WI38 (cell line): Measurements from ENCODE around the gene SYT6.

ENCODE experiments used
- H3K4me3 ChIP-seq: 2 replicates; pipeline ENCODE4 v1.5.1; 2011; ENCODE audit warnings: low read depth, mild to moderate bottlenecking, control low read depth, low read length
- TF ChIP-seq, protein P1 (sequence below): IDR thresholded peaks from 2 replicates; pipeline ENCODE4 v1.5.1; 2012; ENCODE audit warnings: low read depth, mild to moderate bottlenecking, control low read depth, low read length

SYT6 gene

DNA sequence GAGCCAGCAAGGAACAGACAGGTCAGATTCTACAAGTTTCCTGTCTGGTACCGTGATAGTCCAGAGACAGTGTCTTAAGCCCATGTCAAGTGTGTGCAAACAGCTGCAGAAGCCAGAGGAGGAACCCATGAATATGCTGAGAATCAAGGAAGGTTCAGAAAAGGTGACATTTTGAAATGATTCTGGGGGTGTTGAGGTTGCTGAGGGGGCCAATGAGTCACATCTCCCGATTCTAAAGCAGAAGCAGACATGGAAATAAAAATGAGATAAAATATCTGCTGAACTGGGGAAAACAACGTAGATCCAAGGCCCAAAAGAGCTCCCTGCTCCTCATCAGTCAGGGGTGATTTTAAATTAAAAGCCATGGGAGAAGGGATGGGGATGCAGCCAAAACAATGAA is 15.8 kb upstream of the SYT6 start:
- H3K4me3 ChIP-seq = no peak overlapping the region
- TF ChIP-seq, protein P1, sequence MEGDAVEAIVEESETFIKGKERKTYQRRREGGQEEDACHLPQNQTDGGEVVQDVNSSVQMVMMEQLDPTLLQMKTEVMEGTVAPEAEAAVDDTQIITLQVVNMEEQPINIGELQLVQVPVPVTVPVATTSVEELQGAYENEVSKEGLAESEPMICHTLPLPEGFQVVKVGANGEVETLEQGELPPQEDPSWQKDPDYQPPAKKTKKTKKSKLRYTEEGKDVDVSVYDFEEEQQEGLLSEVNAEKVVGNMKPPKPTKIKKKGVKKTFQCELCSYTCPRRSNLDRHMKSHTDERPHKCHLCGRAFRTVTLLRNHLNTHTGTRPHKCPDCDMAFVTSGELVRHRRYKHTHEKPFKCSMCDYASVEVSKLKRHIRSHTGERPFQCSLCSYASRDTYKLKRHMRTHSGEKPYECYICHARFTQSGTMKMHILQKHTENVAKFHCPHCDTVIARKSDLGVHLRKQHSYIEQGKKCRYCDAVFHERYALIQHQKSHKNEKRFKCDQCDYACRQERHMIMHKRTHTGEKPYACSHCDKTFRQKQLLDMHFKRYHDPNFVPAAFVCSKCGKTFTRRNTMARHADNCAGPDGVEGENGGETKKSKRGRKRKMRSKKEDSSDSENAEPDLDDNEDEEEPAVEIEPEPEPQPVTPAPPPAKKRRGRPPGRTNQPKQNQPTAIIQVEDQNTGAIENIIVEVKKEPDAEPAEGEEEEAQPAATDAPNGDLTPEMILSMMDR = no peak

DNA sequence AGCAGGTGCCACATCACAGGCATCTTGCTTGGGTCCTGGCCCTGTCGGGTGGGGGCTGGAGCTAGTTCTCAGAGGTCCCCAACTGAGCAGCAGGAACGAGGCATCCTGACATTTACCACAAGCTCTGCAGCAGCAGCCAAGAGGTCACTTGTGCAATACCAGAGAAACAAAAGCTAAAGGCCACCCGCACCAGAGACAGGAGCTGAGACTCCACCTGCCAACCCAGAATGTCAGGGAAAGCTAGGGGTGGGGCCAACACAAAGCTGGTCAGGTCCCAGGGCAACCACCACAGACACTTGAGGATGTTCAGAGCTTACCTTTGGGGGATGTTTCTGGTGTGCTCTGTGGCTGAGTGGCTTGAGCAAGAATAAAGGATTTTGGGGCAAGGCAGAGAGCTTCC is 13.6 kb upstream of the SYT6 start:
- TF ChIP-seq, protein P1 = no peak

DNA sequence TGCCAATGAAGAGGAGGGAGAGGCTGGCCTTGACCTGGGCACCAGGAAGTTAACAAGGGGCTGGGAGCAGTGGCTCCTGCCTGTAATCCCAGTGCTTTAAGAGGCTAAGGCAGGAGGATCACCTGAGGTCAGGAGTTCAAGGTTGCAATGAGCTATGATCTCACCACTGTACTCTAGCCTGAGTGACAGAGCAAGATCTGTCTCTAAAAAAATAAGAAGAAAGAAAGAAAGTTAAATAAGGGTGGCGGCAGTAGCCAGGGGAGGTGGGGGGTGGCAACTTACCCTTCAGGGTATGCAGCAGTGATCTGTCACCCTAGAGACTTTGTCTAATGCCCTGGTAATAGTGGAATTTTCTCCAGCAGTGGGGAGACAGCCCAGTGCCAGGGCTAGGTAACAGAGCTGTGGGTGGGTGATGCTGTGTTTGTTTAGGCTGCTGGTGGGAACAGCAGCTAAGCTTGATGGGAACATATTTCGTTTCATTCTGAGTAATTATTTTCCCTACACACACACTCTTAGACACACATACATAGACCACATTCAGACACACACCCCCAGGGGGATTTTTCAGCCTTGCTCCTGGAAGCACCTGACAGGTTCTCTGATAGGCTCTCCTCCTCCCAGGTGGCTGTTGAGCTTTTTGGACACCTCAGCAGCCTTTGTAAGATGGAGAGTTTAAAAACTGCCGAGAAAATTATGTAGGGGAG is 11.3 kb upstream of the SYT6 start:
- TF ChIP-seq, protein P1 = no peak
- H3K4me3 ChIP-seq = no peak overlapping the region

More for the DNA sequence above, 13.6 kb upstream of the SYT6 start:
- no peak overlapping the region for H3K4me3 ChIP-seq

DNA sequence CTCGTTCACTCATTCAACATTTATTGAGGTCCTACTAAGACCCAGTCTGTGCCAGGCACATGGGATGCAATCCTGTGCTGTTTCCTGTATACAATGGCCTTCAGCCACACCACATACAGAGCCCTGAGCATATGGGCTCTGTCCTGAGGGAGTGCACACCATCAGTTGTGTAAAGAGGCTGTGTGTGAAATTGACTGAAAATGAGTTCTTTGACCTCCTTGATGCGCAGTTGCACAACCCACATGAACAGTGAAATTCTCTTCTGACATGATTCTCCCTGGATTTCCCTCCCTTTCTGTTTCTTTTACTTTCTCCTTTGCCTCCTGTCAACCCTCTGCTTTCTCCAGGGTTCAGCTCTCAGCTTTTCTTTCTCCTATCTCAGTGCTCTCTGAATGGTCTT is 6.3 kb upstream of the SYT6 start:
- H3K4me3 ChIP-seq = no peak overlapping the region
- TF ChIP-seq, protein P1 = no peak

DNA sequence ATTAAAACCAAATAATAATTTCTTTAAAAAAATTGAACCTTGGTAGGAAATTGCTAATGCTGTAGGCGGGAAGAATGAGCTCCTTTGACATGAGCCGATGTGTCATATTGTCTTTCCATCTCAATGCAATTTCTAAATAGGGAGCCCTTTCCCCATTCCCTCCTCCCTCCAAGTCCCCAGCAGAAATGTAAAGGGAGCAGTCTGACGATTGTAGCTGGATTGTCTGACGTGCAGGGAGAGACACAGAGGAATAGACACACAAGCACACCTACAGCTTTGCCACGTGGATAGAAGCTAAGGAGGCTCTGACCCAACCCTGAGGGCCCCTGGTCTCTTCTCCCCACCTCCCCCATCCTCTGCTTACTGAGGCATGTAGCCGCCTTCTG is 3.6 kb upstream of the SYT6 start:
- TF ChIP-seq, protein P1 = no peak
- no peak overlapping the region for H3K4me3 ChIP-seq

DNA sequence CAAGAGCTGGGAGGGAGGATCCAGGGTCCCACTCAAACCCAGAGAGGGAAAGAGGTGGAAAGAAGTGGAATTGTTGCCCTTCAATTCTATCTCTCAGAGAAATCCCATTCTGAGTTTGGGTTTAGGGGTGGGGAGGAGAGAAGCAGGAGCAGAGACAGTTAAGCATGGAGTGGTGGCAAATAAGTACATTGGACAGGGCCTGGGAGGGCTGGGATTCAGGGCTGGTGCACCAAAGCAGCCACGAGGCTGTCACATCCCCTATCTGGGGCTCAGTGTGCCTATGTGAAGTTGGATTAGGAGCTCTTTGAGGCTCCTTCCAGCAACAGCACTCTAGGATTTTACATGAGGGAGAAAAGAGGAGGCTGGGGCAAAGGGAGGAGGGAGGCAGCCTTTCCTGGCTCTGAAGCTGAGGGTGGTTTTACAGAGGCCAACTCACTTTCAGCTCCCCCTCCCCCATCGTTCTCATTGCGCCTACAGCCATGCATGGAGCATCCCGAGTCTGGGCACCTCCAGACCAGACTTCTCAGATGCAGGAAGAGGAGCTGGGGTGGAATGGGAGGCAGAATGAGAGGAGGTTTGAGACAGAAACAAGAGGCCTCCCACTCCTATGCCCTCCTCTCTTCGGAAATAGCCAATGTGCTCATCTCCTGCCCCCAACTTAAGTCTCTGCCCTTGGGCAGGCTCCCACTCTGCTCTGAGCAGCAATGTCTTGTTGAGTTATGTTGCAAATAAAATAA is 3.0 kb upstream of the SYT6 start:
- TF ChIP-seq, protein P1 = no peak
- no peak overlapping the region for H3K4me3 ChIP-seq

DNA sequence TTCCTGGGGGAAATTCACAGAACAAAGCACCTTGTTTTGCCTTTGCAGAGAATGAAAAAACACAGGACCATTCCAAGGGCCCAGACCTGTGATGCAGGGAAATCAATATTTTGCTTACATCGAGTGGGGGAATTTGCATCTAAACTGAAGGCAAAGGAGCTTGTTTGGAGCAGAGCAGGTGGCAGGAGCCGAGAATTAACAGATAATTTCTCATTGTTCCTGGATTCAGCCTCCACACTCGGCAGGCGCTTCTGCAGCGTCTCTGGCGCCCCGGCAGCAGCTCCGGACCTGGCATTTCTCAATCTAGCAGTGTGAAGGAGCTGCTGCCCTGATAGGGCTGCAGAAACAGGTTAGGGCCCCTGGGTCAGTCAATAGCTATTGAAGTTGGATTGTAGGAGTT is 2.0 kb upstream of the SYT6 start:
- TF ChIP-seq, protein P1 = no peak
- H3K4me3 ChIP-seq = no peak overlapping the region
